GM19372 (cell line): Measurements from ENCODE around the gene TSKU.

ENCODE experiments used
- ATAC-seq: cut with Tn5 transposase; IDR thresholded peaks from one replicate; pipeline ENCODE4 v1.9.1; 2021; ENCODE audit warnings: mild to moderate bottlenecking, low read depth, moderate library complexity; ENCODE audit not compliant: unreplicated experiment

Gene TSKU

DNA sequence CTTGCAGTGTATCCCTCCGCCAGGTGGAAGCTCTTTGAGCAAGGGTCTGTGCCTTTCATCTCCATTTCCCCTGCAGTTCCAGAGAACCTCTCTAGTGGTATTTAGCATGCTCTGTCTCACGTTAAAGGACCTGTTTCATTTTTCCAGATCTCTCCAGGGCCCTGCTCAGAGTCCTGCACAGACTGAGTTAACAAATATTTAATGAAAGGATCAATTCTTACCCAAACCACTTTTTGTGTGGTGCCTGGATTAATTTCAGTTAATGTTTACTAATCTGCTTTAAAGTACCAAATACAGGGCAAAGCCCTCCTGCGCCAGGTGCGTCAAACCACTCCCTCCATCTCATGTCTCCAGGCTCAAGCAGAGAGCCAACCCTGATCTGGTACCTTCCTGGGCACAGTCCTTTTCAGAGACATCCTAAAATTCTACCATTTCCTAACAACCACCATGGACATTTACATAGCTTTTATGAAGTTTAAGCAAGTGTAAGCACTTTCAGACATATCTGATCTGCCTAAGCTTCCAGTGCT lies 58.8 kb downstream of the TSKU start:
- ATAC-seq = no peak

DNA sequence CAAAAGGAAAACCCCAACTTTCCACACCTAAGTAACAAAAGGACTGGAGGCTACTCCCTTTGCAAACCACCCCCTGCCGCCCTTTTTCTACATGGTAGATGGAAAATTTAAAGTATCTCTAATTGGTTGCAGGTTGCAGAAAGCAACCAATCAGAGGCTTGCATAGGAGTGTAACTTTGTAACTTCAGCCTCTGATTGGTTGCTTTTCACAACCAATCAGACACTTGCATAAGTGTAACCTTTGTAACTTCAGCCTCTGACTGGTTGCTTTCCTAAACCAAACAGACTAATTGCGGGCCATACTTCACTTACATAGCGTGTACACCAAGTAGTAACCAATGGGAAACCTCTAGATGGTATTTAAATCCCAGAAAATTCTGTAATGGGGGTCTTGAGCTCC lies 60.8 kb downstream of the TSKU start:
- ATAC-seq = no peak

DNA sequence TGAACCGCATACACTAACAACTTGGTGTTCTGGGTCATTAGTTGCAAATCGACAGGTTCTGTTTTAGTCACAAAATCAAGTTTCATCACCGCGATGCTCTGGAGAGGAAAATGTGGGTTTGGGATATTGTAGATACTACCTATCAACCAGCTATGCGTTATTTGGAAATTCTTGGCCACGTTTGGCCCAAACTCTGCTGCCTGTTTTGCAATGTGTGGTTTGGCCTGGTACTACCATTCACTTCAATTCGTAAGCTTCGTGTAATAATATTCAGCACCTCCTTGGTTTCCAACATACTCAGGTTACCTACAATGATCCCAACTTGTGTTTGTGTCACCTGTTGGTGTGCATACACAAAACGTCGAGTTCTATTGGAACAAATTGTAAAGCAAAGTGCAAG lies 61.4 kb downstream of the TSKU start:
- ATAC-seq = no peak

DNA sequence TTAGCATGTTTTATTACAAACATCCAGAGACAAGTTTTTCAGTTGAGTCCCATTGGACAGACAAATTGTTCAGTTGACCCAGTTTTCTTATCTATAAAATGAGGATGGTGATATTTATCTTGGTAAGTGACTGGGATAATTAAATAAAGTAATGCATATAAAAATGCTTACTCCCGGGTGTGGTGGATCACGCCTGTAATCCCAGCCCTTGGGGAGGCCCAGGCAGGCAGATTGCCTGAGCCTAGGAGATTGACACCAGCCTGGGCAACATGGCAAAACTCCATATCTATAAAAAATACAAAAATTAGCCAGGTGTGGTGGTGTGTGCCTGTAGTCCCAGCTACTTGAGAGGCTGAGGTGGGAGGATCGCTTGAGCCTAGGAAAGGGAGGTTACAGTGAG lies 61.9 kb downstream of the TSKU start:
- ATAC-seq = no peak

GRCh38 chr11:76846441-76846840 lies 63.3 kb downstream of the TSKU start:
- ATAC-seq = no peak
